Stromal cell of bone marrow (primary cell): ENCODE results near the gene PNPO.

ENCODE experiments used
- DNase-seq: peaks from one replicate; pipeline ENCODE4 v3.0.0-alpha.2; 2012; ENCODE audit warnings: low read depth

PNPO gene

DNA sequence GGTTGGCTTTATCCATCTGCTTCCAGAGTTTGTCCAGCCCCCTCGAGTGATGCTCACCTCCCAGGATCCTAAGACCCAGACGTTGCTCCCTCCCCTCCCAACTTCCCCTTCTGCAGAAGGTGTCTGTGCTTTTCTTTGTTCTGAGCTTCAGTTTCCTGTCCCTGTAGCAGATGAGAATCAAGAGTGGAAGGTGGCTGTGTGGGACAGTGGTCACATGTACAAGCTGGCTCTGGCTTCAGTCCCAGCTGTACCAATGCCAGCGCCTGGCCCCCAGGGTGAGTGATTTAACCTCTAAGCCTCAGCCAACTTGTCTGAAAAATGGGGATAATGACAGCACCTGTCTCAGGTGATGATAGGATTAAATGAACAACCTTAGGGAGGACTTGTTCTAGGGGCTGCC lies 8.6 kb downstream of the PNPO start:
- no peak for DNase-seq

DNA sequence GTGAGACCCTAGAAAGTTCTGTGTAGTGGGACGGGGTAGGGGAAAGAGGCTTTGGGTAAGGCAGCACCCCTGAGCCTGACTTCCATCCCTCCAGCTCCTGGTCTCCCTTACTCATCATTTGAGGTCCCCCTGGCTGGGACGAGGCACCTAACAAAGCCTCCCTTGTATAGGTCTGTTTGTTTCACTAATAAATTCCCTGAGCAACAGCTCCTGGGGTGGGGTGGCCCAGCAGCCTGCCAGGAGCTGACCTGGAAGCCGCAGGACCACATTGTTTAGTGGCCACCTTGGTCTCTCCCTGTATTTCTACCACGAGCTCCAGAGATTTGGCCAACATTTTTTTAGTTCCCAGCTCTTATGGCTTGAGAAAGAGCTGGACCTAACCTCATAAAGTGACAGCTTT lies 9.1 kb downstream of the PNPO start:
- DNase-seq, result no peak

DNA sequence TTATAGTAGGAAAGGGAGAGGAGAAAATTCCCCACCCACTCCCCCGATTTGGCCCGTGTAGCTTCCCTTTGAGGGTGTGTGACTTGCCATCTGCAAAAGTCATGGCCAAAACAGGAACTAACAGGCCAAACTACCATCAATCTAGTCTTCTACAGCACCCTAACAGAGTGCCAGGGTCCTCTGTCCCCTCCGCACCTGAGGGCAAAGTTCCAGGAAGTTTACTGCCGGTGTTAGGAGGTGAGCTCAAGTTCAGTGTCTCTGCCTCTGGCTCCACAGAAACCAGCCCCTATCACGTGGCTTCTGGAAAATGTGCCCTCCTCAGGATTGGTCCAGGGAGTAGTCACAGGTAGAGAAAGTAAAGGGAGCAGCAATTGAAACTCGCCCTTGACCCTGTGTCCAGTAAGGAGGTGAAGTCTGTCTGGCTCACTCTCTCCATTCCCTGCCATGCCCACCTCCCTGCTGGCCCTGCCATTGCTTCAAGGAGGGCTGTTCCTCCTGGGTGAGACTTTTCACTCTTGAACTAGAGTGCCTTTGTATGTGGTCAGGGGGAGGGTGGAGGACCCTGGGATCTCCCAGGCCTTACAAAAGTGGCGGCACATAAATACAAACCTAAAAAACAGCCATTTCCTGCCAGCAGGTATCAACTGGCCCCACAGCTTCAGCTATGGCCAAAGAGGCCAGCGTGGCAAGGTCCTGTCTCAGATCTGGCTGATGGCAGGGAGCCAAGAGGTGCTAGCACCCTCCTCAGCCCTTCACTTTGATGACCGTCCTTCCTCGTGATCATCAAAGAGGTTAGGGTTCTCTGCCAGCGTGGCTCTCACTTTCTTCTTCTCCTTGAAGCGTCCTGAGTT lies 11.0 kb downstream of the PNPO start:
- DNase-seq, result no peak

DNA sequence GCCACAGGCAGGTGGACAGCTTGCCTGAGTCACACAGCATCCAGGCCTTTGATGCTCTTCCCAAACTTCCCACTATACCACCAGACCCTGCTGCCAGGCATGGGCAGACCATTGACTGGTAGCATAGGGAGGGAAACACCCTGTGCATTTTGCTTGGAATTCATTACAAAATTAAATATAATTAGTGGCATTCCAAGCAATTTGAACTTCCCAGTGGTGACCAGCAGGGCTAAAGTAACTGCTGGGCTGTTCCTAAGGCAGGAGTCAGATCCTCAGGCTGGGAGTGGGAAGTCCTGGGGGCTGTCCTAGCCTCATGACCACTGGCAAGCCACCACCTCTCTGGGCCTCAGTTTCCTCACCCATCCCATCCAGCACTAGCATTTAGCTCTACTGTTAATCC lies 12.5 kb downstream of the PNPO start:
- no peak for DNase-seq

DNA sequence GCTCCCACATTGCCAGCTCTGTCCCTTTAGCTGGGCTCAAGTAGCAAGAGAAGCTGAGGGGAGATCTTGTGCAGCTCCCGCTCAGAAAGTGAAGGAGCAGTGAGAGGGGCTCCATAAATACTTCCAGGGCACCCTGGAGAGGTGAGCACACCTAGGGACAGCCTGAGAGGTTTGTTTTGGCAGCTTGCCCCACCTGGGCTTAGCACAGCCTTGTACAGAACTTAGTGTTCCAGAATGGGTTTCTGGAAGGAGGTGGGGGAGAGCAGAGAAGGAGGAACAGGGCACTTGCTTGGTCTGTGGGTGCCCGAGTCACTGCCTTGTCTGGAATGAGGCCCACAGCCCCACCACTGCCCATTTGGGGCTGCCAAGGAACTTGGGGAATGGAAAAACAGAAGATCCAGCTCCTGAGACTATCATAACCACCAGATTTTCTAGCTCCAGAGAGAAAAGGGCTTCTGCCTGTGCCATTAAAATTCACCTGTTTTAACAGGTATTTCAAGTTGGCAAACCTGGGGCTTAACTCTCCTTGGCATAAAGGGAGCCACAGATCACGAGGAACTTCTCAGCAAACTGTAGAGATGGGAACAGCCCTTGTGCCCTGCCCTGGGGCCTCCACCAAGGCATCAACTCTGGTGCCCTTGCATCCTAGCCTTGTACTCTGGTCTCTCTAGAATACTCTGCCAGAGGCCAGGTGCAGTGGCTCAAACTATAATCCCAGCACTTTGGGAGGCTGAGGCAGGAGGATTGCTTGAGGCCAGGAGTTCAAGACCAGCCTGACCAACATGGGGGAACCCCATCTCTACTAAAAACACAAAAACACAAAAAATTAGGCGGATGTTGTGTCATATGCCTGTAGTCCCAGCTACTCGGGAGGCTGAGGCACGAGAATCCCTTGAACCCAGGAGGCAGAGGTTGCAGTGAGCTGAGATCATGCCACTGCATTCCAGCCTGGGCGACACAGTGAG lies 14.4 kb downstream of the PNPO start:
- no peak for DNase-seq

DNA sequence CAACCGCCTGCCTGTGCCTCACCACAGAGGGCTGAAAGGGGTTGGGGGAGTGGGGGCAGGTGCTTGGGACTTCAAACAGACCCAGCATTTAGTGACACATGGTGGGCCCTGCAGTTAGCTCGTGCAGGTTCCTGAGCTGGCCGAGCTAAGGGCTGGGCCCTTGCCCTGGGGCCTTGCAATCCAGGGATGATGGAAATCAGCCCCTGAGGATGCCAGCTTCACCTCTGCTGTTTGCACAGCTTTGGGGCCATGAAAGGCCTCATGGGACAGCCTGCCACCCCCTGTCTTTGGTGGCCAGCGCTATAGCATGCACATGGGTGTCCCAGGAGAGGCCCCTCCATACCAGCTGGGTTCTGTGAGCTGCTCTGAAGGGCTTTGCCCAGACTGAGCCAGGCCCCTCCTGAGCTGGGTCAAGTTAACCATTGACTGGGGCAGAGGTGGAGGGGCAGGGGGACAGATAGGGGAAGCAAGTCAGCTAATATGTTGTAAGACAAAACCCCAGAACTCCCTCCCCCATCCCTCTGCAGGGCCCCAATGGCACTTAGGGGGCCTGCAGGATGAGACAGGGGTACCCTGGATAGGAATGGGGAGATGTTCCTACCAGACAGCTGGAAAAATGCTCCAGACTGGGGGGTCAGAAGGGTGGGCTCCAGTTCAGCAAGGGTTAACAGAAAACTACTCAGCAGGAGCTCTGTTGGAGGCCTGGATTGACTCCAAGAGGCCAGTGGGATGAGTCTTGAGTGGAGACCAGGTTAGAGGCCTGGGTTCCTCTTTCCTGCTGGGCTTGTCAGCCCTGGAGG lies 15.6 kb downstream of the PNPO start:
- no peak for DNase-seq

DNA sequence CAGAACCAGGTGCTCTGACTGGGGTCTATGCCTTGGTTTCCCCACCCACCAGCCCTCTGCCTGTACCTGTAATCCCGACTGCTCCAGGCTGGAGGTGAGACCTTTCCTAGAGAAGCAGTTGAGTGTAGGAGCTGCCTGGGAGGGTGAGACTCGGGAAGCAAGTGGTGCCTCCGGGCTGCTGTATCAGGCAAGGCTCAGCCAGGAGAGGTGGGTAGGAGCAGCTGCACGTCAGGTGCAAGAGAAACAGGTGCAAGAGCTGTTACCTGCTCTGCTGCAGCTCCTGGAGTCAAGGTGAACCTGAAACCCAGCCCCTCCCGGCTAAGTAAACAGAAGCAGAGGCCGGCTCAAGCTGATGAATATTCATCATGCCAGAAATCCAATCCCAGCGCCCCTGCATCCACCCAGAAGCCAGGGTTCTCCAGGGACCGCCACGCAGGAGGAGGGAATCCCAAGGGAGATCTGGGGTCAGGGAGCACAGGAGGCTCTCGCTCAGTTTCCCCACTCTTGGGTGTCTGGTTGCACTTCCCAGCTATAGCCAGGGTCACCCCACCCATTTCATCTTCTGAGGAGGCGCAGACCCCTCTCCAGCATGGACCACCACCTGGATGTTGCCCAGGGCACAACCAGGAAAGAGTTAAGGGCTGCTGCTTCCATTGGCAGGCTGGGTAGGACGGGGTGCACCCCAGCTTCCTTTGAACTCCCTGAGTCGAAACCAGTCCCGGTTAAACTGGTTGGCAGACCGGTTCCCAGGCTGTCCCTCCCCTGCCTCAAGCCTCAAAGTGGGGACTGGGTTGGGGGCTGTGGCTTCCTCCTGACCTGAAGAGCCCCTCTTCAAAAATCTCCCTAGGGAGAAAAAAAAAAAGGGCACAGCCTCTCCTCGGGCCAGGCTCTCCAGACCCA lies 16.5 kb downstream of the PNPO start, which contains the start of gene PRR15L:
PRR15L (minus strand) TSS at position 293 of the 900 bp plus-strand sequence. CDS start 4,649 bp downstream, outside the sequence.
- DNase-seq, result no peak

DNA sequence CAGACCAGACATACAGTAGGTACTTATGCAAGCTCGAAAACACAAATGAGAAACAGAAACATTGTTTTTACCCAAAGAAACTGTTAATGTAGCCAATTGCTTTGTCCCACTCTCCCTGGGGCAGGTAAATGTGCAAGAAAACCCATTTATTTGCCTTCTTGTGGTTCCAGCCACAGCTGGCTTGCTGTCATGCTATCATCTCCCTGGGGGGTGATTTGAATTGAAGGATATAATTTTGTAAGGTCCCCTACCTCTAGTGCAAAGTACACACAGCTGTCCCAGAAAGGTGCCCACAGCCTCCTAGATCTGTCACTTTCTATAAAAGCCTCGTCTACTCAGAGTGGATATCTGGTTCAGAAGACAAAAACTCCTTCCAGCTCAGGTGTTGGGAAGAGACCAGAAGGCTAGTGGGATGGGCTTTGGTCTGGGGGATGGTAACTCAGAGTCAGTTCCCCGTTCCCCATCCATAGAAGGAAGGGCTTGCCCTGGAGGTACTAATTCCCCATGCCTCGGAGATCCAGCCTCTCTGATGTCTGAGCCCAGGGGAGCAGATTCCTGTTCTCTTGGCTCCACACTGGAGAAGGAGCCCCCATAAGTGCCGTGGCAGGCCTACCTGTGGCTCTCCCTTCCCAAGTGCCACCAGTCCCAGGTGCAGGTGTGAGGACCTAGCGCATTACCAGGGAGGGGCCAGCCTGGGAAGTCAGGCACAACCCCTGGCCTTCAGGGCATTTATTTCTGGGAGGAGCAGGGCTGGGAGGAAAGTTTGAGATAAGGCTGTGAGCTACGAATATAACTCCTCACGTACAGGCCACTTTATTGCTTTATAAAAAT lies 18.7 kb downstream of the PNPO start:
- no peak for DNase-seq

DNA sequence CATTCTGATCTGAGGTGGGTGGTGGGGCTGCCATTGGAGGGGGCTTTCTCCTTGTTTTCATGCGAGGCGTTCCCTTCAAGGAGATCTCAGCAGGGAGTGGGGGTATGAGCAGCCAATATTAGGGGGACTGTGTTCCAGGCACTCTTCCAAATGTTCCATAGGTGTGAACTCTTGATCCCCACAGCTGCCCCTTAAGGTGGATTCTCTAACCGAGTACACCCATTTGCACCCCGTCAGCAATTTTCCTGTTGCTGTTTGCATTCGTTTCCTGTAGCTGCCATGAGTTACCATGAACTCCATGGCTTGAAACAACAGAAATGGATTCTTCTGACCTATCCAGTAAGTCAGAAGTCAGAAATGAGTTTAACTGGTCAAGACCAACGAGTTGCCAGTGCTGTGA lies 20.0 kb downstream of the PNPO start:
- DNase-seq, result no peak

DNA sequence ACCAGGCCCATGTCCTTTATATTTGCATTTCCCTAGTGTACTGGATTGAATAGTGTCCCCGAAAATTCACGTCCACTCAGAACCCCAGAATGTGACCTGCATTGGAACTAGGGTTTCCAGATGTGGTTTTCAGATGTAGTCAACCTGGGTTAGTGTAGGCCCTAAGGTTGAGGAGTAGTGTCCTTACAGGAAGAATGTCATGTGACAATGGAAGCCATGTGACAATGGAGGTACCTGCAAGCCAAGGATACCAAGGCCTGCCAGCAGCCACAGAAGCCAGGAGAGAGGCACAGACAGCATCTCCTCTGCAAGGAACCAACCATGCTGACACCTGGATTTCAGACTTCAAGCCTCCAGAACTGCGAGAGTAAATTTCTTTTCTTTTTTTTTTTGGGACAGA lies 21.5 kb downstream of the PNPO start:
- DNase-seq, result no peak

DNA sequence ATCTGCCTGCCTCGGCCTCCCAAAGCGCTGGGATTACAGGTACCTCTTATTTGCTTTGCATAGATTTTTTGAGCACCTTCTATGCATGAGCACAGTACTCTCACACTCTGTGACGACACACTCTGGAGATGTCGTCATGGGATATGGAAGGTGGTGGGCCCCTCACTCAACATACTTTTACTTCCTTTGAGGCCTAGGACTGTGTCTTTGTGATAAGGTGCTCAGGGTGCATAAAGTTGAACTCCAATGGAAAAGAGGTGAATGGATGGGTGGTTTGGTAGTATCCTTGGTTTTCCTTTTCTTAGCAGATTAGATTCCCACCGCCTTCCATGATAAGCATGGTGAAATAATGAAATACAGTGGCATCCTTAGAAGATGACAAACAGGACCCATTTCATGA lies 23.5 kb downstream of the PNPO start:
- DNase-seq, result no peak

DNA sequence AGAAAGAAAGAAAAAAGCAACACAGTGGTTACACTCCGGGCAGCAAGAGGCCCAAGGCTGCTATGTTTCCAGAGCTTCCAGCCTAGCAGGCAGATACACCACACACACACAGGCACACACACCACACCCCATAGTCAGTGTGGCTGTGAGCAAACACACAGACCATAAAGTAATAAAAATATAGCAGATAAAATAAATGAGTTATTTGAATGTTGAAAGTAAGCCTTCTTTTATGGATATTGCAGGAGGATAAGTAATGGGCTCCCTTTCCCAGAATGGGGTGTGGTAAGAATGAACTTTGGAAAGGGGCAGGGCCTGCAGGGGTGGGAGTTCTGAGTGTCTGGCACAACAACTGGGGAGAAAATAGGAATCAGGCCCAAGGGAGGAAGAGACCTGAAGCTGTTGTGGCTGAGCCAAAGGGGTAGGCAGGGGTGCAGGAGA lies 24.7 kb downstream of the PNPO start:
- peak; percentile 61 for DNase-seq

DNA sequence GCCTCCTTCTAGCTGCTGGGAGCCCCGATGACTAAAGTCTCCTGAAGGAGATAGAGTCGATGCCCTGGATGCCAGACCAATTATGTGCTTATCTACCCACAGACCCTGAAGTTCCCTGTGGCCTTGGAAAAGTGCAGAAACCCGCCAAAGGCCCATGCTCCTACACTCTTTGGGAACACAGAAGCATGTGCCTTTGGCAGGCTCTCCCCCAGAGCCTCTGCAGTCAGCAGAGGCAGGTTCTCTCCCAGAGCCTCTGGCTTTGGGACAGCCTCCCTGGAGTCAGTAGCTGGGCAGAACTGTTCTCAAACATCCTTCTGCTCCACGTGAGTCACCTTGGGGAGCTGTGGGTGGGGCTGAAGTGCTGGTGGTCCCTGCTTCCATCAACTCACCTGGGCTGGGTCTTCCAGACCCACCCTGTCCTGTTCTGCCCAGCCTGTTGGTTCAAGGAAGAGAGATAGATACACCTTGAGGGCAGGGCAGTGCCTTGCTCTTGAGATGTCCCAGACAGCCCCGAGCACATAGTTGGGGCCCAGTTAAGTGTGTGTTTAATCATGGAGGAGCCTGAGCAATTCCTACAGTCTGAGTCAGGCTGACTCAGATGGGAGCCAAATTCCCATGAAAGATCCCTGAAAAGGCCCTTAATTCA lies 26.4 kb downstream of the PNPO start:
- peak; percentile 82 for DNase-seq

DNA sequence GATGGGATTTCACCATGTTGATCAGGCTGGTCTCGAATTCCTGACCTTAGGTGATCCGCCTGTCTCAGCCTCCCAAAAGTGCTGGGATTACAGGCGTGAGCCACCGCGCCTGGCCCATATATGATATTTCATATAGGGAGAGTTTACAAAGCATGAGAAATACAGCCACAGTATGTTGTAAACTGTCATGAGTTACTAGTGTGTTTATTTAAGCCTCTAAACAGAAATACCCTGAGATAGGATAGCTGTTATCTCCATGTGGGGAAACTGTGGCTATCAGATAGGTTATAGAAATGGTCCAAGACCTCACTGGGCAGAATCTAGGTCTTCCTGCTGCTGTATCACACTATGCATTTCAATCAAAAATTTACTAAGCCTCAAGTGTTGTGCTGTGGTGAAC lies 27.5 kb downstream of the PNPO start:
- DNase-seq, result no peak

DNA sequence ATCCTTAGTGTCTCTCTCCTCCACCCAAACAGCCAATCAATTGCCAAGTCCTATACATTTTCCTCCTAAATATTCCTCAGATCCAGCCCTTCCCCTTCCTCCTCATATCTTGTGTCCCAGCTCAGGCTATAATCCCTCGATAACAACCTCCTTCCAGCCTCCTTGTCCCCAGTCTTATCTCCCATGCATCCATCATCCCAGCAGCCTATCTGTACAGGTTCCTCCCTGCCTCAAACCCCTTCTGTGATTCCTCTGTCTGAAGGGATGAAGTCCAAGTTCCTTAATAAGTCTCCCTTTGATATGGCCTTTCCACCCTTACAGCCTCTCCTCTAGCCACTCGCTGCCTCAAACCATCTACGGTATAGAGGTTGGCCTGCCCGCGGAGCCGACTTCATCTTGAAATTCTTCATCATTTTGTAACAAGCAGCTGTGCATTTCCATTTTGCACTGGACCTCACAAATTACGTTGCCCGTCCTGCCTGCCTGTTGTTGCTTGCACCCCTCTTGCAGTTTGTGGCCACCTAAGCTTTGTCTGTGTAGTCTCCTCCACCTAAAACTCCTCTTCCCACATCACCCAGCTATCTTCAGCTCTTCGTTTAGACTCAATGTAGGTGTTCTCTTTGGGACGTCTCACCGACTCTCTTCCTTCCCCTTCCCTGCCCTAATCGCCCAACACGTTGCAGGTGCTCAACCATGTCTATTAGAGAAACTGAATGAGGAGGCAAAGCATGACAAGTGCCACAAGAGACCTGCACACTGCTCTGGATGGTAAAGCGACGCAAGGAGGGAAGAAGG lies 28.8 kb downstream of the PNPO start:
- DNase-seq, result no peak

DNA sequence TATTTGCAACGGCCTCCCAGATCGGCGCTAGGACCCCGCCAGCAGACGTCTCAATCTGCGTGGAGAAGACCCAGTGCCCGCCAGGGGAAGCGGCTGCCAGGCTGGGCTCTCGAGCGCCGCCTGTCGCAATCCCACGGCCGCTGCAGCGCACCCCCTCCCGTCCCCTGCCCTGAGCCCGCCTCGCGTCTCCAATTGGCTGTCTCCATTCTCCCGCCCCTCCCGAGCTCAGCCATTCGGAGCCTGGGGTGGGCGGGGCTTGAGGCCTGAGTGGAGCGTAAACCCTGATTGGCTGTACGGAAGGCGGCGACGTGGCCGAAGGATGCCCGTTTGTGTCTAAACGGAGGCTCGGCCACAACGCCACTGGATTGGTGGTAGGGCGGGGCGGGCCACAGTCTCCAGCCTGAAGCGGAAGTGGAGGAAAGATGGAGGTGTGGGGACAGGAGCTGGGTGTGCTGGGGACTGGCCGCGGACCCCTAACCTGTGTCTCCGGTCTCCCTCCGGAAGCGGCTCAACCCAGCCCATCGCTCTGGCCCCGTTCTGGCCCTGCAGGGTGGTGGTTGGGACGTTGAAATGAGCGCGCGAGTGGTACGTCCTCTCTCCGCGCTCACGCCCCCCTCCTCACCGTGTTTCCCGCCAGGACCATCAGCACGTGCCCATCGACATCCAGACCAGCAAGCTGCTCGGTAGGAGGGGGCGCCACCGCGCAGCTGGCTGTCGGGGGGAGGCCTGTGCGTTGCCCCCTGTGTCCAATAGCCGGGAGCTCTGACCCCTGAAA lies 29.5 kb downstream of the PNPO start, which contains the start of gene CDK5RAP3:
CDK5RAP3 (plus strand) TSS at position 389 of the 775 bp plus-strand sequence; CDS start at position 423, 34 bp downstream.
- DNase-seq, result peak; percentile 99

DNA sequence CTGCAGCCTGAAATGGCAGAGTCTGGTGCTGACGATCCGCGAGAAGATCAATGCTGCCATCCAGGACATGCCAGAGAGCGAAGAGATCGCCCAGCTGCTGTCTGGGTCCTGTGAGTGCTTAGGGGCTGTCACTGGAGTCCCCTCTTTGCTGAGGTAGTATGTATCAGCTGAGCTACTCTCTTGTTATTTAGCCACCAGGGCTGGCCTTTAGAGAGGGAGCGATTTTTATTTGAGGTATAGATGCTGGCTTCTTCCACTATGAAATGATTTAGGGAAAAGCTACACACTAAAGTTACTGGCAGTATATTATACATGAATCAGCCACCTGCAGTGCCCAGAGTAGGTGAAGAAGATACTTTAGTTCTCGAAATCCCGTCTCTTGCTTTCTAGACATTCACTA lies 32.2 kb downstream of the PNPO start:
- no peak for DNase-seq
